IMR-90 (cell line): ENCODE data around the gene ZSCAN12.

Experiments used
- BHLHE40 ChIP-seq: fragments of 150-350 bp; IDR thresholded peaks from 2 replicates; pipeline ENCODE4 v1.6.1; 2016; ENCODE audit warnings: mild to moderate bottlenecking, low read depth, low read length
- CEBPB ChIP-seq: IDR thresholded peaks from 2 replicates; pipeline ENCODE4 v1.6.1; 2012; ENCODE audit warnings: low read depth, low read length, improper control_type of control experiment
- CTCF ChIP-seq: conservative IDR thresholded peaks from 2 replicates; pipeline ENCODE4 v1.5.1; 2012; ENCODE audit warnings: mild to moderate bottlenecking, low read depth, low read length, improper control_type of control experiment
- FOS ChIP-seq: fragments of 150-350 bp; IDR thresholded peaks from 2 replicates; pipeline ENCODE4 v1.6.1; 2016; ENCODE audit warnings: low read depth, low read length
- MAFK ChIP-seq: IDR thresholded peaks from 2 replicates; pipeline ENCODE4 v1.6.1; 2012; ENCODE audit warnings: low read depth, low read length, improper control_type of control experiment
- MXI1 ChIP-seq: IDR thresholded peaks from 2 replicates; pipeline ENCODE4 v1.6.1; 2012; ENCODE audit warnings: low read depth, mild to moderate bottlenecking, low read length, moderate library complexity, borderline replicate concordance
- RAD21 ChIP-seq: IDR thresholded peaks from 2 replicates; pipeline ENCODE4 v1.6.1; 2012; ENCODE audit warnings: low read length, improper control_type of control experiment
- SMC3 ChIP-seq: fragments of 150-350 bp; IDR thresholded peaks from 2 replicates; pipeline ENCODE4 v1.6.1; 2016; ENCODE audit warnings: low read depth, mild to moderate bottlenecking, antibody characterized with exemption, low read length, moderate library complexity

GRCh38 chr6:28368522-28368921 lies 31.0 kb downstream of the ZSCAN12 start:
- TF ChIP-seq CTCF (no peak), CEBPB (no peak), BHLHE40 (no peak), SMC3 (no peak), MAFK (no peak), FOS (no peak), RAD21 (no peak), MXI1 (no peak)
